ENCODE data around the gene IFIT1. TPM values are rescaled to one million over a fixed set of nuclear protein-coding genes. Genes with fewer than 3 reads are reported as not detected.

IFIT1 gene
- total and polyA plus RNA-seq, 9 of the 15 experiments (the other 6 are each of a cell fraction or from before 2014, with no cell fraction given): 0.03 to 0.40 (median 0.18) TPM

- TF ChIP-seq, protein P1, sequence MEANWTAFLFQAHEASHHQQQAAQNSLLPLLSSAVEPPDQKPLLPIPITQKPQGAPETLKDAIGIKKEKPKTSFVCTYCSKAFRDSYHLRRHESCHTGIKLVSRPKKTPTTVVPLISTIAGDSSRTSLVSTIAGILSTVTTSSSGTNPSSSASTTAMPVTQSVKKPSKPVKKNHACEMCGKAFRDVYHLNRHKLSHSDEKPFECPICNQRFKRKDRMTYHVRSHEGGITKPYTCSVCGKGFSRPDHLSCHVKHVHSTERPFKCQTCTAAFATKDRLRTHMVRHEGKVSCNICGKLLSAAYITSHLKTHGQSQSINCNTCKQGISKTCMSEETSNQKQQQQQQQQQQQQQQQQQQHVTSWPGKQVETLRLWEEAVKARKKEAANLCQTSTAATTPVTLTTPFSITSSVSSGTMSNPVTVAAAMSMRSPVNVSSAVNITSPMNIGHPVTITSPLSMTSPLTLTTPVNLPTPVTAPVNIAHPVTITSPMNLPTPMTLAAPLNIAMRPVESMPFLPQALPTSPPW (CRISPR knock-in tag; IDR thresholded peaks at IDR 0.05): 0 out of 2 replicates have a peak, but pooled peaks have one; percentile 20
- TF ChIP-seq BCOR (IDR thresholded peaks at IDR 0.05) (no peak), MGA (IDR thresholded peaks at IDR 0.05) (peak; percentile 77), ZKSCAN8 (CRISPR knock-in tag; IDR thresholded peaks at IDR 0.05) (0 out of 2 replicates have a peak, but pooled peaks have one; percentile 25), ZNF592 (IDR thresholded peaks at IDR 0.05) (0 out of 2 replicates have a peak, but pooled peaks have one; percentile 35), JUND (IDR thresholded peaks at IDR 0.05; ENCODE audit: borderline replicate concordance, low read depth, low read length) (0 out of 2 replicates have a peak, but pooled peaks have one; percentile 2), JUND (tag; IDR thresholded peaks at IDR 0.05; ENCODE audit: borderline replicate concordance, low read depth, low read length) (peak; percentile 26; the same call in 1 of the 3 replicates), CAMTA2 (CRISPR knock-in tag; conservative IDR thresholded peaks at IDR 0.05) (no peak), FOXK2 (conservative IDR thresholded peaks at IDR 0.05 in 1 of 2, IDR thresholded peaks at IDR 0.05 in 1 of 2; ENCODE audit: low read depth in 2 of 2) (peak in 1 of 2 experiments; percentile 24; a peak in 1 of 4 replicates)
Observed at GRCh38 chr10:89351780-89352597, 40.4 kb upstream of the IFIT1 start (continued).
